PC-9 (cell line): ENCODE data around the gene DOCK7.

ENCODE experiments used
- CTCF ChIP-seq: fragments of 200-600 bp; sonication (generic); conservative IDR thresholded peaks from 2 replicates; pipeline ENCODE4 v1.6.1; 2017; ENCODE audit warnings: mixed run types, antibody characterized with exemption, mild to moderate bottlenecking, moderate library complexity
- EZH2 ChIP-seq: fragments of 200-600 bp; sonication (generic); IDR thresholded peaks from 2 replicates; pipeline ENCODE4 v1.8.0; 2017; ENCODE audit warnings: antibody characterized with exemption, low read depth

GRCh38 chr1:62426237-62426636, 261.9 kb downstream of the DOCK7 start:
- TF ChIP-seq CTCF (no peak), EZH2 (no peak)
